ENCODE measurements around the gene KRTAP4-7. TPM values are rescaled to one million over a fixed set of nuclear protein-coding genes. Genes with fewer than 3 reads are reported as not detected.

KRTAP4-7 gene
- polyA plus RNA-seq, 4 donors = not detected

Other genes with a start within 250 kb of the KRTAP4-7 start
- under 1 TPM in 1 of 4 donors, not detected in 3; 0.28 TPM for gene KRT12, start 216.9 kb upstream of the KRTAP4-7 start, polyA plus RNA-seq (ENCODE audit: insufficient read length in 4 of 4)
- gene KRT20, start 198.9 kb upstream of the KRTAP4-7 start, polyA plus RNA-seq (ENCODE audit: insufficient read length in 4 of 4) = under 1 TPM in 2 of 4 donors, not detected in 2; 0.20 to 0.24 TPM
- 1 to 10 TPM in 3 of 4 donors, under 1 TPM in 1; 0.57 to 2.3 (median 1.6) TPM for gene KRT23, start 146.5 kb upstream of the KRTAP4-7 start, polyA plus RNA-seq (ENCODE audit: insufficient read length in 4 of 4)
- gene KRT39, start 117.2 kb upstream of the KRTAP4-7 start, polyA plus RNA-seq (ENCODE audit: insufficient read length in 4 of 4) = under 1 TPM in 1 of 4 donors, not detected in 3; 0.09 TPM
- gene KRT40, start 99.8 kb upstream of the KRTAP4-7 start, polyA plus RNA-seq (ENCODE audit: insufficient read length in 4 of 4) = under 1 TPM in 1 of 4 donors, not detected in 3; 0.08 TPM
- gene KRTAP3-3, start 90.0 kb upstream of the KRTAP4-7 start, polyA plus RNA-seq (ENCODE audit: insufficient read length in 4 of 4) = not detected
- gene KRTAP3-2, start 84.2 kb upstream of the KRTAP4-7 start, polyA plus RNA-seq (ENCODE audit: insufficient read length in 4 of 4) = not detected
- gene KRTAP3-1, start 75.0 kb upstream of the KRTAP4-7 start, polyA plus RNA-seq (ENCODE audit: insufficient read length in 4 of 4) = not detected
- gene KRTAP1-5, start 56.9 kb upstream of the KRTAP4-7 start, polyA plus RNA-seq (ENCODE audit: insufficient read length in 4 of 4) = not detected
- not detected for gene KRTAP1-4, start 54.0 kb upstream of the KRTAP4-7 start, polyA plus RNA-seq (ENCODE audit: insufficient read length in 4 of 4)
- not detected for gene KRTAP1-3, start 49.3 kb upstream of the KRTAP4-7 start, polyA plus RNA-seq (ENCODE audit: insufficient read length in 4 of 4)
- gene KRTAP1-1, start 42.7 kb upstream of the KRTAP4-7 start, polyA plus RNA-seq (ENCODE audit: insufficient read length in 4 of 4) = not detected
- gene KRTAP2-1, start 36.8 kb upstream of the KRTAP4-7 start, polyA plus RNA-seq (ENCODE audit: insufficient read length in 4 of 4) = not detected
- not detected for gene KRTAP2-2, start 28.9 kb upstream of the KRTAP4-7 start, polyA plus RNA-seq (ENCODE audit: insufficient read length in 4 of 4)
- gene KRTAP2-3, start 24.0 kb upstream of the KRTAP4-7 start, polyA plus RNA-seq (ENCODE audit: insufficient read length in 4 of 4) = not detected
- not detected for gene KRTAP2-4, start 18.3 kb upstream of the KRTAP4-7 start, polyA plus RNA-seq (ENCODE audit: insufficient read length in 4 of 4)
- not detected for gene KRTAP4-8, start 14.0 kb downstream of the KRTAP4-7 start, polyA plus RNA-seq (ENCODE audit: insufficient read length in 4 of 4)
- not detected for gene KRTAP4-16, start 18.1 kb downstream of the KRTAP4-7 start, polyA plus RNA-seq (ENCODE audit: insufficient read length in 4 of 4)
- not detected for gene KRTAP4-9, start 21.2 kb downstream of the KRTAP4-7 start, polyA plus RNA-seq (ENCODE audit: insufficient read length in 4 of 4)
- gene KRTAP4-11, start 34.2 kb downstream of the KRTAP4-7 start, polyA plus RNA-seq (ENCODE audit: insufficient read length in 4 of 4) = not detected
- not detected for gene KRTAP4-12, start 40.0 kb downstream of the KRTAP4-7 start, polyA plus RNA-seq (ENCODE audit: insufficient read length in 4 of 4)
- not detected for gene KRTAP4-6, start 56.4 kb downstream of the KRTAP4-7 start, polyA plus RNA-seq (ENCODE audit: insufficient read length in 4 of 4)
- gene KRTAP4-5, start 65.7 kb downstream of the KRTAP4-7 start, polyA plus RNA-seq (ENCODE audit: insufficient read length in 4 of 4) = not detected
- gene KRTAP4-4, start 76.6 kb downstream of the KRTAP4-7 start, polyA plus RNA-seq (ENCODE audit: insufficient read length in 4 of 4) = not detected
- gene KRTAP4-3, start 84.1 kb downstream of the KRTAP4-7 start, polyA plus RNA-seq (ENCODE audit: insufficient read length in 4 of 4) = not detected
- gene KRTAP4-2, start 94.1 kb downstream of the KRTAP4-7 start, polyA plus RNA-seq (ENCODE audit: insufficient read length in 4 of 4) = not detected
- gene KRTAP4-1, start 100.8 kb downstream of the KRTAP4-7 start, polyA plus RNA-seq (ENCODE audit: insufficient read length in 4 of 4) = not detected
- not detected for gene KRTAP9-1, start 105.7 kb downstream of the KRTAP4-7 start, polyA plus RNA-seq (ENCODE audit: insufficient read length in 4 of 4)
- gene KRTAP9-2, start 142.5 kb downstream of the KRTAP4-7 start, polyA plus RNA-seq (ENCODE audit: insufficient read length in 4 of 4) = not detected
- not detected for gene KRTAP9-3, start 148.3 kb downstream of the KRTAP4-7 start, polyA plus RNA-seq (ENCODE audit: insufficient read length in 4 of 4)
- not detected for gene KRTAP9-8, start 153.8 kb downstream of the KRTAP4-7 start, polyA plus RNA-seq (ENCODE audit: insufficient read length in 4 of 4)
- not detected for gene KRTAP9-4, start 165.5 kb downstream of the KRTAP4-7 start, polyA plus RNA-seq (ENCODE audit: insufficient read length in 4 of 4)
- gene KRTAP9-9, start 171.2 kb downstream of the KRTAP4-7 start, polyA plus RNA-seq (ENCODE audit: insufficient read length in 4 of 4) = not detected
- under 1 TPM in 3 of 4 donors, not detected in 1; 0.09 to 0.14 (median 0.10) TPM for gene KRTAP9-6, start 181.2 kb downstream of the KRTAP4-7 start, polyA plus RNA-seq (ENCODE audit: insufficient read length in 4 of 4)
- gene KRTAP9-7, start 191.5 kb downstream of the KRTAP4-7 start, polyA plus RNA-seq (ENCODE audit: insufficient read length in 4 of 4) = not detected
- gene KRTAP29-1, start 218.7 kb downstream of the KRTAP4-7 start, polyA plus RNA-seq (ENCODE audit: insufficient read length in 4 of 4) = not detected
- not detected for gene KRTAP16-1, start 225.2 kb downstream of the KRTAP4-7 start, polyA plus RNA-seq (ENCODE audit: insufficient read length in 4 of 4)
- not detected for gene KRTAP17-1, start 231.6 kb downstream of the KRTAP4-7 start, polyA plus RNA-seq (ENCODE audit: insufficient read length in 4 of 4)